Fibroblast of skin of scalp (primary cell): ENCODE measurements around the gene CMIP.
"Not testable (repeated sequence)": the region's sequence is repeated elsewhere in the genome, so short reads cannot be mapped to it uniquely, and the experiment has no call there.

Experiments
- DNase-seq: peaks from one replicate; pipeline ENCODE4 v3.0.0-alpha.2; 2013

The CMIP gene

GRCh38 chr16:81570151-81570846, 125.7 kb downstream of the CMIP start:
- DNase-seq: no peak

GRCh38 chr16:81571175-81571574, 126.6 kb downstream of the CMIP start:
- DNase-seq: no peak

DNA sequence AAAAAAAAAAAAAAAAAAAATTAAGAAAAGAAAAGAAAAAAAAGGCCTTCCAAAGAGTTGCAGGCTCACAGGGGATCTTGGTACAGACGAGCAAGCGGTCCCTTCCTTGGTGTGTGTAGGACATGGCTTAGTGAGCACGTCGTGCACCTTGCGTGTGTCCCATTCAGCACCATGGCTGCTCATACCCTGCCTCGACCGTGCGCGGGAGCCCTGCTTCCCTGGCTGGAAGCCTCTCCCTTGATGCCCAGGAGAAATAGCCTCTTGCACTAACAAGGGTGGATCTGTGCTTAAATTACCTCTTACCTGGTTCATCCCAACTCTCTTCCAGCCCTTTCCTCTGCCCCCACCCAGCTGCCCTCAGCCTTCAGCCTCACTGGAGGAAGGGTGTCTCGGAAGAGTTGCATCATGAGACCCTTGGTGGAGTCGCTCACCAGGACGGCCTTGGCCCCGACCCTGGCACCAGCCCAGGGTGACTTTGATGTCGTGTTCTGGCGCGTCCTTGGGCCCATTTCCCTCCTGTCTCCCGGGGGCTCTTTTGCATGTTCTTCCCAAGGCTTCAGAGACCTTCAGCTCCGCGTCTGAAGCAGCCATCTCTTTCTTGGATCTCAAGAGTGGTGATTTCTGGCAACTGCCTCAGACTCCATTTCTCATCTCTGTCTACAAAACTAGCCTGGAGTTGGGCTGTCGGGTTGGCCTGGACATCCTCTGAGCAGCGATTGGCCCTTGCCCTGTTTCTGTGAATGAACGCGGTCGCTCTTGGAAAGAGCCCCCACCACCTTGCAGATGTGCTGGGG, 127.2 kb downstream of the CMIP start:
- no peak for DNase-seq

DNA sequence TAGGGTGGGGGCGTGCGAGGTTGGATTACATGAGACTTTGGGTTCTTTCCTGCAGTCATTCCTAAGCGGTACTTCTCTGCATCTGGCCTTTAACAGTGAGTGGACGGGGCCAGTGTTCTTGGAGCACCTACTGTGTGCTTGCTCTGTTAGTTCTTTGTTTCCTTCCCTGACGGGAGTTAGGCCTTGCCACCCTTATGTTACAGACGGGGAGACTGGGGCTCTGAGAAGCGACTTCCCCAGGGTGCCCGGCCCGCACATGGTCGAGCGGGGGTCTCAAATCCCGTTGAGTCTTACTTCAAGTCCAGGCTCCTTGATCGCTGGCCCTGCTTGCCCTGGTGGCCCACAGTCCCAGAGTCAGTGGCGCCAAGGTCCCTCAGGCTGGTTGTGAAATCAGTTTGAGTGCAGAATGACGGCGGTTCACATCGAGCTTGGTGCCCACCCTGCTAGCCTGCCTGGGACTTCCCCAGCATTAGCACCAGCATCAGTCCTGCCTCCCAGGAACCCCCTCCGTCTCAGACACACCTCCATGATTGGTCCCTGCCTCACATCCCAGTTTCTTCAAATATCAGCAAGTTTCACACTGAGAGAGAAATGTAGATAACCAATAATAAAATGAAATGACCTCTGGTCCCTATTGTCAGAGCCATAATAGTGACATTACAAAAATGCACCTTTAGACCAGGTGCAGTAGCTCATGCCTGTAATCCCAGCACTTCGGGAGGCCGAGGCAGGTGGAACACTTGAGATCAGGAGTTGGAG, 128.0 kb downstream of the CMIP start:
- DNase-seq: no peak

GRCh38 chr16:81573533-81574020, 129.0 kb downstream of the CMIP start:
- DNase-seq: no peak

DNA sequence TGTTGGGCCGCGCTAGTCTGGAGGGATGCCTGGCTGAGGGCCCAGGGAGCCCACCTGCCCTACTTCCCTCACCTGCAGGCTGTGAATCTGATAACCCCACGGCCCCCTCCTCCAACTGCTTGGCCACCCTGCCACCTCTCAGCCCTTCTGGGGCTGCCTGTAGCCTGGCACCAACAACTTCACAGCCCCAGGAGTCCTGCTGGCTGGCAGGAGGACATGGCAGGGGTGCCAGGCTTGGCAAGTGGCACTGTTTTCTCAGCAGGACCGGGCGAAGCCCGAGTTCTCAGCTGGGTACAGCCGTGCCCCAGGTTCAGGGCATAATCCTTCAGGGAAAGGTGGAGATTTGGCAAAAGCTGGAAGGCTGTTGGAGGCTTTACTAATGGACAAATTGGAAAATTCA, 129.6 kb downstream of the CMIP start:
- DNase-seq: no peak

- no peak for DNase-seq
Observed at GRCh38 chr16:81575307-81575706, 130.7 kb downstream of the CMIP start.

GRCh38 chr16:81575834-81576233, 131.2 kb downstream of the CMIP start:
- no peak for DNase-seq

GRCh38 chr16:81576696-81577095, 132.1 kb downstream of the CMIP start:
- DNase-seq: no peak

GRCh38 chr16:81577272-81577671, 132.7 kb downstream of the CMIP start:
- not testable (repeated sequence) for DNase-seq

DNA sequence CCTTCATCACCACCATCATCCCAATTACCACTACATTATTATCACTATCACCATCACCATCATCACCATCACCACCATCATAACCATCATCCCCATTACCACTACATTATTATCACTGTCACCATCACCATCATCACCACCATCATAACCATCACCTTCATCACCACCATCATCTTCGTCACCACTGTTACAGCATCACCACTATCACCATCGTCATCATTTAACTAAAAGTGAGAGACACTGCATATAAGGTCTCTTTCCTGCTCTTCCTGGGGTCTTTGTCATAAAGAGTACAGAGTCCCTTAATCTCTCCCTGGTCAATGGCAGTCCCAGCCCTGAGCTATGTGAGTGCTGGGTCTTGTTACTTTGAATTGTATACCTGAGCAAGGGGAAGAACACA, 133.5 kb downstream of the CMIP start:
- no peak for DNase-seq

DNA sequence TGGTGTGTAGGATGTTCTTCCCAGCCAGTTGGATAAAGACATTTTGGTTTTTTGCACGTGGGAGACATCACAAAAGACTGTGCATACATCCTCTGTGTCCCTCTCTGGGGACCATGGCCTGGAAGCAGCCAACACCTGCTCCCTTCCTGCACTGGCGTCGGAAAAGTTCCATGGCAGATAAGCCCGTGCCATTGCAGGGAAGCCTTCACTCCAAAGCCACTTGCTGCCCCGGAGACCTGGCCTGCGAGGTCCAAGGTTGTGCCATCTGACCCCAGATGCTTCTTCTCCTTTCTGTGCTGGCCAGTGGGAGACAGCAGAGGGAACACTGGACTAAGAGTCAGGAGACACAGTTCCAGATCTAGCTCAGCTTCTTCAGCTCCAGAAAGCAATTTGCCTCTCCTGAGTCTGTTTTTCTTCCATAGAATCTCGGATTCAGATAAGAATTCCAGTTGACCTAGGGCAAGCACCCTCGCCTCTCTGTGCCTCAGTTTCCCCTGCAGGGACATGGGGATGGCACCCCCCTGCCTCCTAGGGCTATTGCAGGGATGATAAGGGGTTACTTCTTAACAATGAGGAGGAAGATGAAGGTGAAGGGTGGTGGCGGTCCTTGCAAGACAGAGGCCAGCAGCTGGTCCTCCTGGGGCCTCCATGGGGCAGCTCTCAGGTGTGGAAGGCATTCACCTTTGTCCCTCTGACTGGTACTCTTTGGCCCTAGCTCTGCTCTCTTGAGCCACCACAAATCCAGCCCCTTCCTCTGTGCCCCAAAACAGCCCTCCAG, 134.2 kb downstream of the CMIP start:
- DNase-seq: no peak

DNA sequence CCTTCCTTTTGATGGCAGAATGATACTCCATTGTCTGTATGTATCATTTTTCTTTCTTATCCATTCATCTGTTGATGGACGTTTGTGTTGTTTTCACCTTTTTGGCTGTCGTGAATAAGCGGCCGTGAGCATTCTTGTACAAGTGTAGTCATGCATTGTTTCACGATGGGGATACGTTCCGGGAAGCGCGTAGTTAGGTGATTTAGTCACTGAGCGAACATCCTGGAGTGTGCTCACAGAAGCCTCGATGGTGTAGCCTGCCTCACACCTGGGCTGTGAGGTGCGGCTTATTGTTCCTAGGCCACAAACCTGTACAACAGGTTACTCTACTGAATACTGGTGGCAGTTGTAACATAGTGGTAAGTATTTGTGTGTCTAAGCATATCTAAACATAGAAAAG, 136.5 kb downstream of the CMIP start:
- DNase-seq: no peak

GRCh38 chr16:81582655-81583441, 138.2 kb downstream of the CMIP start:
- DNase-seq: peak; percentile 69

DNA sequence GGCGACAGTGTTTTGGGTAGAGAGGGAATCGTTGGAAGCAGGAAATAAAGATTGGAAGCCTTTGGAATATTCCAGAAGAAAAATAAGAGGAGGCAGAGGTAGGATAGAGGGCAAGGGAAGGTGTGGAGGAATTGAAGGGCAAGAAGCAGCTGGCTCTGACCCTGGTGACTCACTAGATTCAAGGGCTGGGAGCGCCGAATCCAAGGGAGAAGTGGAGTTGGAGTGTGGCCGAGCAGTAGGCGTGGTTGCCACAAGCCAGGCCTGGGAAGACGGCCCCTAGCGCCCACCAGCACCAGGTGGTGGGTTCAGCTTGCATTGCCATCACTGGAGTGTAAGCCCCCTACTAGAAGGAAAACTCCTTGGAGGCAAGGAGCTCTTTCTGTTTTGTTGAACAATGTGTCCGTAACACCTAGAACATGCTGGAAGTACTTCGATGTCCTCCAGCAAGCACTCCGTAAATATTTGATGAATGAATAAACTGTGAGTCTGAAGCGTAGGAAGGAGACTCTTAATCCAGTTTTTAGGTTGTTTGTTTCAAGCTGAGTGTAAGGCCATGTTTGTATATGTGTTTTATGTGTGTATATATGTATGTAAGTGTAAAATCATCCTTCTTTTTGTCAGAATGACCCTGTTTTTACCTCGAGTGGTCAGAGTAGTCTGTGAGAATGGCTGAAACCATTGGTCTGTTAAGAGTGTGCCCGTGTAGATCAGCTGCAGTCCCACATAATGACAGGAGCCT, 139.5 kb downstream of the CMIP start:
- no peak for DNase-seq

- no peak for DNase-seq
Observed at GRCh38 chr16:81585785-81586184, 141.2 kb downstream of the CMIP start.

- DNase-seq: no peak
Observed at GRCh38 chr16:81586417-81586816, 141.8 kb downstream of the CMIP start.

GRCh38 chr16:81586977-81587625, 142.5 kb downstream of the CMIP start:
- no peak for DNase-seq

GRCh38 chr16:81587626-81588160, 143.1 kb downstream of the CMIP start:
- no peak for DNase-seq
